ENCODE data around the gene GFM1.
"Not testable (repeated sequence)": the region's sequence is repeated elsewhere in the genome, so short reads cannot be mapped to it uniquely, and the experiment has no call there.

The GFM1 gene

DNA sequence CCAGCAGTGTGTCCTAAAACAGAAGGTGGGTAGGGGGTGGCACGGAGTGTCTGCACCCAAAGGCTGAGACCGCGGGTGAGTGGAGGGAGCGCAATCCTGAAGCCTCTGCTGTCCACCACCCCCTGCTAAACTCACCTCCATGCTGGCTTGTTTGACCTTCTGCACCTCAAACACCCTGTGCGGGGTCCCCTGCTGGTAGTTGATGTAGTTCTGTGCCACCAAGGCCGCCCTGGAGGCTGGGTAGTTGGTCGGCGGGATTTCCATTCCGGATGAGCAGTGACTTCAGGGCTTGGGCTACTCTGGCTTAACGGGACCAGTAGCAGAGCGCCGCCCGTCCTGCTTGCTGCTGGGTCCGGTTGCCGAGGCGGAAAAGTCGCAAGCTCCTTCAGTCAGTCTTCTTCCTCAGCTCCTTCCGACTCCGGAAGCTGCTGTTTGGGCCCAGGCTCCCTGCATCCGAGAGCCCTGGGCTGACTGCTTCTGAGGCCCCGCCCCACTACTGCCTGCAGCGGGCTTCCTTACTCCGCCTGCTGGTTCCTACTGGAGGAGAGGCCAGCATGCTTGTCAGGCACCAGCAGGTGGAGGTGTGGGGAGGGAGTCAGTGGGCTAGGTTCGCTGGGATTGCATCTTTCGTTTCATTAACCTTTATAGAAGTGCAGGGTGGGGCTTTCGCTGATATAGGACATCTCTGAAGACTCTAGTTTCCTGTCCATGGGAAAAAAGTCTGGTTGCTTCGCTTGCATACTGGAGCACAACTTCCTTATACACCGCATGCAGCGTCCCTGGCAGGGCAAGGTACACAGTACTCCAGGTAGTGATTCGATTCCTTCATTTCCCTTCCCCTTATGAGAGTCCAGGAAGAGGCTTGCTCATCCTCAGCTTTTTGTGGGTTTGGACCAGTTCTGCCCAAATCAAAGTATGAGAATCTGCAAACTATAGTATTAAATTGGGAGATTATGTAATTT is 28.2 kb downstream of the GFM1 start, which contains the start of gene LXN:
Gene LXN (minus strand): TSS at position 434 of the 962 bp plus-strand sequence. CDS start 170 bp downstream, at position 264.
- H3K4me3 ChIP-seq (ENCODE audit: low read depth, low read length): peak within 1 kb of the TSS; percentile 27
- TF ChIP-seq, protein P1, sequence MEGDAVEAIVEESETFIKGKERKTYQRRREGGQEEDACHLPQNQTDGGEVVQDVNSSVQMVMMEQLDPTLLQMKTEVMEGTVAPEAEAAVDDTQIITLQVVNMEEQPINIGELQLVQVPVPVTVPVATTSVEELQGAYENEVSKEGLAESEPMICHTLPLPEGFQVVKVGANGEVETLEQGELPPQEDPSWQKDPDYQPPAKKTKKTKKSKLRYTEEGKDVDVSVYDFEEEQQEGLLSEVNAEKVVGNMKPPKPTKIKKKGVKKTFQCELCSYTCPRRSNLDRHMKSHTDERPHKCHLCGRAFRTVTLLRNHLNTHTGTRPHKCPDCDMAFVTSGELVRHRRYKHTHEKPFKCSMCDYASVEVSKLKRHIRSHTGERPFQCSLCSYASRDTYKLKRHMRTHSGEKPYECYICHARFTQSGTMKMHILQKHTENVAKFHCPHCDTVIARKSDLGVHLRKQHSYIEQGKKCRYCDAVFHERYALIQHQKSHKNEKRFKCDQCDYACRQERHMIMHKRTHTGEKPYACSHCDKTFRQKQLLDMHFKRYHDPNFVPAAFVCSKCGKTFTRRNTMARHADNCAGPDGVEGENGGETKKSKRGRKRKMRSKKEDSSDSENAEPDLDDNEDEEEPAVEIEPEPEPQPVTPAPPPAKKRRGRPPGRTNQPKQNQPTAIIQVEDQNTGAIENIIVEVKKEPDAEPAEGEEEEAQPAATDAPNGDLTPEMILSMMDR (IDR thresholded peaks at IDR 0.05; ENCODE audit: control insufficient read depth, extremely low read depth, insufficient read depth): peak; percentile 42
- no peak for DNase-seq (ENCODE audit: low read depth)

DNA sequence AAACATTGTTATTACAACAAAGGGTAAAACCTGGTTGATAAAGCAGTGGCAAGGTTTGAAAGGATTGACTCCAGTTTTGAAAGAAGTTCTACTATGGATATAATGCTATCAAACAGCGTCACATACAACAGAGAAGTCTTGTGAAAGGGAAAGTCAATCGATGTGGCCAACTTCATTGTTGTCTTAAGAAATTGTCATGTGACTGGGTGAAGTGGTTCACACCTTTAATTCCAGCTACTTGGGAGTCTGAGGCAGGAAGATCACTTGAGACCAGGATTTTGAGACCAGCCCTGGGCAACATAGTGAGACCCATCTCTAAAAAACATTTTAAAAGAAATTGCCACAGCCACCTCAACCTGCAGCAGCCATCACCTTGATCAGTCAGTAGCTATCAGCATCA is 34.4 kb downstream of the GFM1 start:
- H3K4me3 ChIP-seq (ENCODE audit: low read depth, low read length): no peak overlapping the region
- TF ChIP-seq, protein P1 (IDR thresholded peaks at IDR 0.05; ENCODE audit: control insufficient read depth, extremely low read depth, insufficient read depth): no peak
- no peak for DNase-seq (ENCODE audit: low read depth)

DNA sequence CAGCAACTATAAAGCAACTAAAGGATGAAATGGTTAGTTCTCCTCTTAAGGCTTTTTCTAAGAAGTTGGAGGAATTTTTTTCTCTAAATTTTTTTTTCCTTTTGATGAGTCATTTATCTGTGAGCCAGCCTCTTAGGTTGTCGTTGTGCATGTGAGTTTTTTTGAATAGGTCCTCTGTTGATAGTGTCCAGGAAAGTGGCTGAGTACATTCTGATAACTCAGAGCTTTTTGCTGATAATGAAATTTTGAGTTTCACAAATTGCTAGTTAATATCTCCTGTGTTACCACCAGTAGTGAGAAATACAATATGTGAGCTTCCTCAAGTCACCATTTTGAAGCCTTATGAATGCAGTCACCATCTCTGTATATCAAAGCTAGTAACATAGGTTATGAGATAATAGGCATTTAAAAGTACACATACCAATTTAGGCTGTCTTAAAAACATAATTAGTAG is 35.2 kb downstream of the GFM1 start:
- TF ChIP-seq, protein P1 (IDR thresholded peaks at IDR 0.05; ENCODE audit: control insufficient read depth, extremely low read depth, insufficient read depth): no peak
- DNase-seq (ENCODE audit: low read depth): no peak
- no peak overlapping the region for H3K4me3 ChIP-seq (ENCODE audit: low read depth, low read length)

DNA sequence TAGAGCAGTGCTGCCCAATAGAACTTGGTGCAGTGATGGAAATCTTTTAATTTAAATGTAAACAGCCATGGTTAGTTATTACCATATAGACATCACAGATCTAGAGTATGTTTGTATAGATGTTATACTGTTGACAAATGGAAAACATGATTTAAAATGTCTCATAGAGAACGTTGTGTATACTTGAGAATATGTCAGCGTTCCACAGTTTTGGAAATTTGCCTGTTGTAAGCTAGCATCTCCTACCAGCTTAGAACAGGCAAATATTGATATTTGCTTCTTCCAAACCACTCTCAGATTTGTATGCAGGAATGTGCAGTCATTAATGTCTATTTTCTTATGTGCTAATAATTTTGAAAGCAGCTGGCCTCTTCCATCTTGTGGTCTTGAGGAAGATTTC is 36.5 kb downstream of the GFM1 start:
- DNase-seq (ENCODE audit: low read depth): peak; percentile 94

DNA sequence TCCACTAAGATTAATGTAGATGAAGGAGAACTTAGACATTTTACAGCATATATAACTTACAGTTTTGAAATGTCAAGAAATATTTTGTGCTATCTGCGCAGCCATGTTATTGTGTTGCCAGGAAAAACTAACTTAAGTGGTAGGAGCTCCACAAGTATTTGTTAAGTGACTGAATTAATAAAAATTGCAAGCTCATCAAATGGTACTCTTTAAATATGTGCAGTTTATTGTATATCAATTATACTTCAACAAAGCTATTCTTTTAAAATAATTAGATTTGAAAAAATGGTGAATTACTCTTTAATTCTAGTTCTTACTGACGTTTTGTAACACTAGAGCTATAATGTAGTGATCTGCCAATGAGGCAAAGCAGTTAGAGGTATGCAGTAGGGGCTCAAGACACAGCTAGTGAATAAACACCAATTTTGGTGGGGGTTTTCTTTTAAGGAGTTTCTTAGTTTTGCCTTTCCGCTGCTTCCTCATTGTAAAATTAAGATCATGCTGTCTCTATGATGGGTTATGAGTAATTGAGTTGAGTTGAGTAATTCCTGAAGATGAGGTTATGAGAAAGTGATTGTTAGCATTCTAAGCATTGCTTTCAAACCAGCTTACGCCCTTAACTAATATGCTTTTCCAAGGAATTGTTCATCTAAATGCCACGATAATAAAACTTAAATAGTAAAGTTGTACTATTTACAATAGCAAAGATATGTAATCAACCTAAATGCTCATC is 39.1 kb downstream of the GFM1 start:
- H3K4me3 ChIP-seq (ENCODE audit: low read depth, low read length): no peak overlapping the region

More for the DNA sequence above, 36.5 kb downstream of the GFM1 start:
- TF ChIP-seq, protein P1 (IDR thresholded peaks at IDR 0.05; ENCODE audit: control insufficient read depth, extremely low read depth, insufficient read depth): no peak
- no peak overlapping the region for H3K4me3 ChIP-seq (ENCODE audit: low read depth, low read length)

DNA sequence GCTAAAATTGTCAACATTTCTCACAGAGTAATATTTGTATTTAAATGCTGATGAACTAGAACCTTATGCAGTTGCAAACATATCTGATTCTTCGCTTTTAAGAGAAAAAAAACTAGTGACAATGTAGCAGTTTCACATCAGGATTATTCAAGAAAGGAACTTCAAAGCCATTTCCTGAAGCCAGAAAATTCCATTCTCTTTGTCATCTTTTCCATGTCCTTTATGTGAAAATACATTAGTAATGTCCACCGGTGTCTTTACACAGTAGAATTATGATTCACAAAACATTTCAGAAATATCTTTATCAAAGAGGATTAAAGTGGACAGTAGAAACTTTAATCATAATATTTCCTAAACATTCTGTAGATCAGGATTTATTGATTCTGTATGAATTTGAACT is 40.8 kb downstream of the GFM1 start:
- DNase-seq (ENCODE audit: low read depth): no peak
- TF ChIP-seq, protein P1 (IDR thresholded peaks at IDR 0.05; ENCODE audit: control insufficient read depth, extremely low read depth, insufficient read depth): no peak
- no peak overlapping the region for H3K4me3 ChIP-seq (ENCODE audit: low read depth, low read length)

More for the DNA sequence above, 39.1 kb downstream of the GFM1 start:
- TF ChIP-seq, protein P1 (IDR thresholded peaks at IDR 0.05; ENCODE audit: control insufficient read depth, extremely low read depth, insufficient read depth): no peak
- no peak for DNase-seq (ENCODE audit: low read depth)

DNA sequence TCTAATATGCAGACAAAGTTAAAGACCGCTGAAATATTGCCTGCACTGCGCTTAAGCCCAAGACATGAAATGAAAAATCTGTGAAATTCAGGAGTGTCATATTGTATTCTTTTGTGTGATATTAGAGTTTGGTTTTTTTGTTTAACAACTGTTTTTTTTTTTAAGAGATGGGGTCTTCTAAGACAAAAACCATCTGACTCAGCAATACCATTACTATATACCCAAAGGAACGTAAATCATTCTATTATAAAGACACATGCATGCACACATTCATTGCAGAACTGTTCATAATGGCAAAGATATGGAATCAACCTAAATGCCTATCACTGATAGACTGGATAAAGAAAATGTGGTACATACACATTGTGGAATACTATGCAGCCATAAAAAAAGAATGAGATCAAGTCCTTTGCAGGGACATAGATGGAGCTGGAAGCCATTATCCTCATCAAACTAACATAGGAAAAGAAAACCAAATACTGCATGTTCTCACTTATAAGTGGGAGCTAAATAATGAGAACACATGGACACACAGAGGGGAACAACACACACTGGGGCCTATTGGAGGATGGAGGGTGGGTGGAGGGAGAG is 49.6 kb downstream of the GFM1 start:
- DNase-seq (ENCODE audit: low read depth); H3K4me3 ChIP-seq (ENCODE audit: low read depth, low read length): not testable (repeated sequence)

Data from LNCaP clone FGC (cell line).